Measurements from ENCODE around the gene BCKDK.

The BCKDK gene

GRCh38 chr16:31108035-31108793 is at the start of gene BCKDK:
TSS of gene BCKDK (plus strand) at chr16:31108386. CDS start at chr16:31109224, 838 bp downstream.
- peak; percentile 41 for DNase-seq (ENCODE audit: low read depth)

- DNase-seq (ENCODE audit: low read depth) = no peak
These were observed 46.9 kb upstream of the BCKDK start for GRCh38 chr16:31061126-31061812.

GRCh38 chr16:31061813-31062440 is 46.3 kb upstream of the BCKDK start:
- no peak for DNase-seq (ENCODE audit: low read depth)

- DNase-seq (ENCODE audit: low read depth) = no peak
These were observed 44.7 kb upstream of the BCKDK start for GRCh38 chr16:31063495-31063842.

- no peak for DNase-seq (ENCODE audit: low read depth)
These were observed 44.2 kb upstream of the BCKDK start for GRCh38 chr16:31063843-31064611.

- no peak for DNase-seq (ENCODE audit: low read depth)
These were observed 43.2 kb upstream of the BCKDK start for GRCh38 chr16:31064882-31065461.

GRCh38 chr16:31067342-31067741 is 40.8 kb upstream of the BCKDK start:
- DNase-seq (ENCODE audit: low read depth) = no peak

GRCh38 chr16:31071861-31072260 is 36.3 kb upstream of the BCKDK start:
- DNase-seq (ENCODE audit: low read depth) = no peak

GRCh38 chr16:31072540-31073141 is 35.5 kb upstream of the BCKDK start:
- DNase-seq (ENCODE audit: low read depth) = no peak

- DNase-seq (ENCODE audit: low read depth) = peak; percentile 84
These were observed 34.8 kb upstream of the BCKDK start for GRCh38 chr16:31073142-31073969.

- DNase-seq (ENCODE audit: low read depth) = peak; percentile 99
These were observed 34.0 kb upstream of the BCKDK start, which contains the start of the genes ZNF646 and ZNF668 for GRCh38 chr16:31073970-31074813. TSS of gene ZNF646 (plus strand) at chr16:31074422. CDS start at chr16:31076325, 1,903 bp downstream. TSS of gene ZNF668 (minus strand) at chr16:31074240. CDS start at chr16:31064459, 9,781 bp downstream.

- no peak for DNase-seq (ENCODE audit: low read depth)
These were observed 33.4 kb upstream of the BCKDK start for GRCh38 chr16:31074814-31075183.

- no peak for DNase-seq (ENCODE audit: low read depth)
These were observed 31.9 kb upstream of the BCKDK start for GRCh38 chr16:31076319-31076718.

- DNase-seq (ENCODE audit: low read depth) = no peak
These were observed 31.2 kb upstream of the BCKDK start for GRCh38 chr16:31077024-31077423.

- DNase-seq (ENCODE audit: low read depth) = no peak
These were observed 30.4 kb upstream of the BCKDK start for GRCh38 chr16:31077592-31078396.

- DNase-seq (ENCODE audit: low read depth) = no peak
These were observed 29.4 kb upstream of the BCKDK start for GRCh38 chr16:31078597-31079341.

- no peak for DNase-seq (ENCODE audit: low read depth)
These were observed 28.7 kb upstream of the BCKDK start for GRCh38 chr16:31079342-31079944.
